RWPE2 (cell line): ENCODE measurements around the gene SRMS.

Experiments
- ATAC-seq: fragments of 200-7000 bp; cut with Tn5 transposase; 3 replicates; pipeline ENCODE4 v1.9.1; 2021; ENCODE audit warnings: low read depth
- DNase-seq: peaks from one replicate; pipeline ENCODE4 v3.0.0-alpha.2; 2020; ENCODE audit warnings: low spot score
- H3K27ac ChIP-seq: fragments of 450-650 bp; 2 replicates; pipeline ENCODE4 v1.5.1; 2017; ENCODE audit warnings: mild to moderate bottlenecking; ENCODE audit not compliant: poor library complexity, severe bottlenecking
- H3K27me3 ChIP-seq: fragments of 250-450 bp; sonication (Bioruptor Pico); 2 replicates; pipeline ENCODE4 v1.5.1; 2021; ENCODE audit warnings: mild to moderate bottlenecking, moderate library complexity; ENCODE audit not compliant: insufficient read depth, poor library complexity, severe bottlenecking
- H3K36me3 ChIP-seq: fragments of 250-450 bp; sonication (Bioruptor Pico); 2 replicates; pipeline ENCODE4 v1.5.1; 2020; ENCODE audit warnings: low read depth, mild to moderate bottlenecking, moderate library complexity
- H3K4me1 ChIP-seq: fragments of 250-450 bp; sonication (Bioruptor Pico); 2 replicates; pipeline ENCODE4 v1.5.1; 2021; ENCODE audit warnings: mild to moderate bottlenecking, moderate library complexity; ENCODE audit not compliant: insufficient read depth, poor library complexity, severe bottlenecking
- H3K4me3 ChIP-seq: fragments of 250-450 bp; sonication (Bioruptor Pico); 2 replicates; pipeline ENCODE4 v1.5.1; 2021; ENCODE audit warnings: mild to moderate bottlenecking, moderate library complexity; ENCODE audit not compliant: severe bottlenecking
- H3K9me3 ChIP-seq: fragments of 250-450 bp; sonication (Bioruptor Pico); 2 replicates; pipeline ENCODE4 v1.5.1; 2021; ENCODE audit warnings: mild to moderate bottlenecking, moderate library complexity; ENCODE audit not compliant: severe bottlenecking
- CTCF ChIP-seq: fragments of 450-650 bp; IDR thresholded peaks from one replicate; pipeline ENCODE4 v1.5.1; 2017; ENCODE audit warnings: mild to moderate bottlenecking, moderate library complexity; ENCODE audit not compliant: poor library complexity, severe bottlenecking

The SRMS gene

DNA sequence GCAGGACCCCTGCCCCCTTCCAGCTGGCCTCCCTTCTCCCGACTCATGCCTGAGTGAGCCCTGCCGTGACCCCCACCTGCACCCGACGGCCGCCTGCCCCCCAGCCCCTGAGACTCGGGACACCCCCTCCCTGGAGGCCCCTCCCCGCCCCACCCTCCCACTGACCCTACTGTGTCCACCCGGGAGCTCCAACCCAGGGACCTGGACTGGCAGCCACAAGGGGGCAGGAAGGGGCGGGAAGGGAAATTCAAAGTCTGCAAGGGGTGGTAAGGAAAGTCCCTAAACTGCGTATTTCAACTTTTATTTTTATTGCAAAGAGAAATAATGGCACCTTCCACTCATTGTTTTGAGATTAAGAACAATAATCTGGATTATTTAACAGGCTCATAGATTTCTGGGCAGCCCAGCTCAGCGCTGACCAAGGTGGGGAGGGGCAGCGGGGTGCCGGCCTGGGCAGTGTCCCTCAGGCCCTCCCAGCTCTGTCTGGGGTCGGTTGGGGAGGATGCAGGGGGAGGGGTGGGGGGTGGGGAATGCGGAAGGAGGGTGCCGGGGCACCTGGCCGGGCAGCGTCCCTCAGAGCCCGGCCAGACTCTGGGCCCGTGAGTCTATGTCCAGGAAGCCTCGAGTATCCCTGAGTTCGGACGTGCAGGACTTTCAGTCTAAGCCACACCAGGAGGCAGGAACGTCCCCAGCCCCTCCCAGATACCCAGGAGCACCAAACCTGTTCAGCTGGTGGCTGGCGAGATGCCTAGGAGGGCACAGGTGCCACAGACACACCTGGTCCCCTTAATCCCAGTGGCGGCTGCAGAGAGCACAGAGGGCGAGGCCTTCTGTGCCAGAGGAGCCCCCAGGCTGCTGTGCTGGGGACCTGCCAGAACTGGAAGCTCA is 9.1 kb downstream of the SRMS start:
- no peaks in the 10 kb centered on the region for H3K27me3 ChIP-seq
- ATAC-seq (peak; percentile 2), DNase-seq (peak; percentile 88)
- peaks cover 30% of the 10 kb centered on the region for H3K4me1 ChIP-seq
- H3K9me3 ChIP-seq = no peaks in the 10 kb centered on the region
- H3K36me3 ChIP-seq = no peaks in the 10 kb centered on the region
- peak overlapping the region; percentile 81 for H3K27ac ChIP-seq
- TF ChIP-seq CTCF = peak; percentile 99
- peak overlapping the region; percentile 37 for H3K4me3 ChIP-seq

DNA sequence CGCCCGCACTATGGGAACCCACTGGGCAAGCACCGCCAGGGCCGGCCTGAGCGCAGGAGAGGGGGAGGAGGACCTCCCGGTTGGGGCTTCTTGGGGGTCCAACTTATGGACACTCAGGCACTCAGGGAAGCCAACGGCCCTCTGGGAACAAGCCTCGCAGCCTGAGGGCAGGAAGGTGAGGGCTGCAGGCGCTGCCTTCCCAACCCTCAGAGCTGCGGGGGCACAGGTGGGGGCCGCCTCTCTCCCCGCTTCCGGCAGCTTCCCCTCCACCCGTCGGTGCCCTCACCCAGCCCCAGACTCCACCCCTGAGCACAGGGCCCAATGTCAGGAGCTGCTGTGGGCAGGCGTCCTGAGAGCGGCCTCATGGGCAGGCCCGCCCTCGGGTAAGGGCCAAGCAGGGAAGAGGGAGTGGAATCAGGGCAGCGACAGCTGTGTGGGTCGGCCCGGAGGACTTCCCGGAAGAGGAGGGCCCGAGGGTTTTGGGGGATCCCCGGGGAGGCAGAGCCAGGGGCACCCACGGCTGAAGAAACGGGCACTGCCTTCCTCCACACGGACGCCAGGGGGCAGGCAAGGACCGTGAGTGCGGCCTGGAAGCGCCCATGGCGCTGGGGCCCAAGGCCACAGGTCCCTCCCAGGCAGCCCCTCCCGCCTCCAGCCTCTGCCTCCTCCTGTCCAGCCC is 9.9 kb downstream of the SRMS start:
- Histone ChIP-seq H3K27ac (peak overlapping the region; percentile 81), H3K4me1 (peaks cover 30% of the 10 kb centered on the region)

GRCh38 chr20:63536997-63537524 is 10.5 kb downstream of the SRMS start, which contains the start of gene PTK6:
Gene PTK6 (minus strand): TSS chr20:63537376. CDS start chr20:63537314, 62 bp downstream.
- Histone ChIP-seq H3K9me3 (no peaks in the 10 kb centered on the region), H3K4me1 (peaks cover 30% of the 10 kb centered on the region), H3K4me3 (peak within 1 kb of the TSS; percentile 37), H3K27ac (peak within 1 kb of the TSS; percentile 81), H3K36me3 (peaks cover under 1% of the 10 kb centered on the region; the same call in 1 of the 2 replicates), H3K27me3 (no peaks in the 10 kb centered on the region)
- no peak for DNase-seq
- TF ChIP-seq CTCF = no peak
- peak; percentile 30 for ATAC-seq

More for the DNA sequence above, 9.9 kb downstream of the SRMS start:
- Histone ChIP-seq H3K27me3 (no peaks in the 10 kb centered on the region), H3K4me3 (peak overlapping the region; percentile 37), H3K36me3 (no peaks in the 10 kb centered on the region), H3K9me3 (no peaks in the 10 kb centered on the region)
- DNase-seq (peak; percentile 90), ATAC-seq (peak; percentile 85)
- TF ChIP-seq CTCF = peak; percentile 100

DNA sequence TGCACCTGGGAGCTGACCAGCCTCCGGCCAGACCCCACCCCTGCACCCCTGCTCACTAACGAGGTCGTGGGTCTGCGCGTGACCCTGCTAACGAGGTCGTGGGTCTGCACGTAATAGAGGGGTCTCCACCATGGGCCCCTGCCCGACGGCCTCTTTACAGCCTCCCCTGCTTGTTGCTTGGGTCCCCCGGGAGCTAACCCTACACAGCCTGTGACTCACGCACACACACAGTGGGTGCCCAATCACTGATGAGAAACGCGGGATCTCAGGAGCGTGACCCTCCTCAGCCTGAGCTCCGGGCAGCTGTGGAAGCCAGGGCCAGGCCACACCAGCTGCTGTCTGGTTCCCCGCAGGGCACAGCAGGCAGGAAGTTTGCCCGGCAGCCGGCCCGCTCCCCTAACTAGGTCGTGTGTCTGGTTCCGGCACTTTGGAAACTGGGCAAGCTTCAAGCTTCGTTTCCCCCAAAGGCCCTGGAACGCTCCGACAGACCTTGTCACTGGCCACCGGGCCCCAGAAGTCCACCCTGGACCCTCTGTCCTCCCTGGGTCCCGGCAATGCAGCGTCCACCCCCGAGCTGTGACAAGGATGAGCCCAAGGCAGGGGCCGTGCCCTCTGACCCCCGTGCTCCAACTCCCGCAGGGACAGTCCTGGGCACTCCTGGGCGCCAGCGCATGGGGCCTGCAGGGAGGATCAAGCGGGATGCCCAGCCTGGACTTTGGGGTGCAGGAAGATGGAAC is 11.1 kb downstream of the SRMS start:
- no peak for TF ChIP-seq CTCF
- H3K36me3 ChIP-seq = peaks cover 5% of the 10 kb centered on the region; the same call in 1 of the 2 replicates
- no peaks in the 10 kb centered on the region for H3K27me3 ChIP-seq
- H3K27ac ChIP-seq = peak overlapping the region; percentile 81
- peak overlapping the region; percentile 37 for H3K4me3 ChIP-seq
- no peaks in the 10 kb centered on the region for H3K9me3 ChIP-seq
- ATAC-seq (peak; percentile 2; the same call in 2 of the 3 replicates), DNase-seq (peak; percentile 89)
- peaks cover 30% of the 10 kb centered on the region for H3K4me1 ChIP-seq
